Vagina (tissue), 2 donors: ENCODE results near the gene CATSPERD. TPM values are rescaled to one million over a fixed set of nuclear protein-coding genes. Genes with fewer than 3 reads are reported as not detected.

Experiments used
- DNase-seq, 2 donors: peaks; one replicate each; pipeline ENCODE4 v3.0.0-alpha.2; 2017; ENCODE audit errors: extremely low spot score in 2 of 2
- H3K27ac ChIP-seq: fragments of 200-600 bp; sonication (generic); one replicate; pipeline ENCODE4 v1.5.1; 2019
- H3K27me3 ChIP-seq: fragments of 200-600 bp; sonication (generic); one replicate; pipeline ENCODE4 v1.5.1; 2019
- H3K36me3 ChIP-seq, 2 donors: fragments of 200-600 bp; sonication (generic); one replicate each; pipeline ENCODE4 v1.5.1; 2017 to 2019
- H3K4me1 ChIP-seq: fragments of 200-600 bp; sonication (generic); one replicate; pipeline ENCODE4 v1.5.1; 2019
- H3K4me3 ChIP-seq, 2 donors: fragments of 200-600 bp; sonication (generic); 1 replicate in 1 of 2; 2 replicates in 1 of 2; pipeline ENCODE4 v1.5.1; 2016 to 2019
- H3K9me3 ChIP-seq: fragments of 200-600 bp; sonication (generic); one replicate; pipeline ENCODE4 v1.5.1; 2019
- CTCF ChIP-seq, 3 experiments: fragments of 450-650 bp in 2 of 3; fragments of 200-600 bp in 1 of 3; sonication (generic) in 1 of 3; IDR thresholded peaks; one replicate each; pipeline ENCODE4 v1.5.1; 2017 to 2019; ENCODE audit warnings: antibody characterized with exemption in 3 of 3, mild to moderate bottlenecking in 2 of 3, moderate library complexity in 2 of 3
- POLR2A ChIP-seq, 2 donors: fragments of 450-650 bp; IDR thresholded peaks; one replicate each; pipeline ENCODE4 v1.6.1; 2017; ENCODE audit warnings: antibody characterized with exemption in 2 of 2, mild to moderate bottlenecking in 2 of 2, moderate library complexity in 2 of 2
- POLR2AphosphoS5 ChIP-seq, 2 donors: sonication (generic); formaldehyde crosslinking; IDR thresholded peaks; one replicate each; pipeline ENCODE4 v1.9.0; 2017; ENCODE audit warnings: antibody characterized with exemption in 2 of 2, mild to moderate bottlenecking in 2 of 2, low read depth in 1 of 2; ENCODE audit not compliant: insufficient read depth in 1 of 2
- intact Hi-C: fragments of 100-400 bp; cut with DNase I; formaldehyde crosslinking; loops from one replicate; pipeline ENCODE4 v1.15.1; 2023
- total RNA-seq: library from RNA; depleted of rRNA; stranded (reverse); fragments of >200 nt; gene quantifications from one replicate; pipeline ENCODE4 v1.2.3, GENCODE V29; 2016

Gene CATSPERD, protein sequence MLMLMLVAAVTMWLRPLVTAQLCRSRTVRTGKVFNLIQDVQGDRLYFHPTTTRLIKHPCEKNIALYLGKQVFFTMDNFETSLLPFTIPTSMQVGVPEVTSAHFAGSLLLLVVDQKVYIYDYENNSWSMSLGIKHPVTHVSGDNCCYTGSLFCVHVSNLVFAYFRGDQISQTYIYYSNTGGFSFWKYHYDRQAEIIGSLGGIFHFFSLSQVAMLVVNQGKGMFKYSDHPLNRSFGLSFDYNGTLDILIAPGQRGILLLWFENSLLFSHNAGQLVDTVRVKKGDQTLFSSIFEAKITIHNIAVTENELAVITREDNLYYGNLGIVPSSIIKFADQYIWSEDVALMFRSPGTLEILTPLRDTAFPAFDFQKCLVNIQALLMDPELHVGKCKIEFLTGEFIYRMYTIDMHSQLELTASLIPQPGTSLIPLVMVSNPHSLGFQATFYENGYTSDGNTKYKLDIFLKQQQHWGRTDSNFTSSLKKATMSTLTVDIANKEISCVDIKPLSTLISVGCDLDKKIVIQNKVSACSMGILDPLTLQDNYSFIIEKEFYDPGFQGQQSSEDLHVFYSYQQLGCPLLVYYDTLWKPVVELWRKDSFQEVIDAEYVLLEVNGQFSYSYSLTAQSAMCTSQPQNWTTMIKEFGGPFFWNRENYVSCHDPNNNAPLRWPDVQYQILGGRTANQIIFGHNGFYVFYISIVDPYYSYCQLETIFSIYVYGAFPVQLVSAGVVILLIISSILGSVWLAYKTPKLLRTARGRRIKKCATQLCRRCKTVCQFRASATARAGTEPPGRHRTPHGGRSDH
- total RNA-seq = not detected

DNA sequence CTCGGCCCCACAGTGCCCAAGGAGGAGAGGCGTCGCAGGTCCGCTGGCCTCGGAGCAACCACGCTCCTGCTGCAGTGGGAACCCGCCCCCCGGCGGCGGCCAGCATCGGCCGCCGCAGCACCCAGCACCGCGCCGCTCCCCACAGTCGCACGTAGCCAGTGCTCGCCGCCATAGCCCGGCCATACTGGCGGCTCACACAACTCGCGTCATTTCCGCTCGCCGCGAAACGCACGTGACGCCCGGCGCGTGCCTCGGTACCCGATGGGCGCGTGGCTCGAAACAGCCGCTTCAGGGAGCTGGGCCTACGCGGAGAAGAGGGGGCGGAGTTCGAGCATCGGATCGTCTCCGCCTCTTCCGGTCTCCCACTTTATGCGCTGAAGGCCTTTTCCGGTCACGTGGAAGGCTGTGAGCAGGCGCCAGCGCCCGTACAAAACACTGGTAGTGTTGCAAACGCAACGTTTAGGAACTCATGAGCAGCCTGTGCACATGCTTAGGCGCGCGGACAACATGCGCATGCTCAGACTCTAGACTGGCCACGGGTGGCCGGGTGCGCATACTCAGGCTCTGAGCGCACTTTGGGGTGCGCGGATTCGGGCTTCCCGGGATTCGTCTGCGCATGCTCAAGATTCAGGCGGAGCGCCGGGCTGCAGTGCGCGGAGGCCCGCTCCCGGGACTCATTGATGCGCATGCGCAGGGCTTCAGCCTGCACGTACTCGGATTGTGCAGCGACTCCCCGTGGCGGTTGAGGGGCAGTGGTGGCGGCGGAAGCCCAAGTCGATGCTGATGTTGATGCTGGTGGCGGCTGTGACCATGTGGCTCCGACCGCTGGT, at the start of gene CATSPERD, which contains the start of gene LONP1:
Gene CATSPERD, plus strand, starts transcription at position 677 of the 830 bp plus-strand sequence. Its CDS starts 101 bp downstream, at position 778.
Gene LONP1, minus strand, starts transcription at position 186 of the 830 bp plus-strand sequence. Its CDS starts 14 bp downstream, at position 172.
- intact Hi-C loops = no loop called here
- TF ChIP-seq POLR2A (IDR thresholded peaks at IDR 0.05) (peak in 1 of 2 donors; percentile 2), POLR2AphosphoS5 (IDR thresholded peaks at IDR 0.05; ENCODE audit: insufficient read depth in 1 of 2, low read depth in 1 of 2) (peak; percentile 95 to 99), CTCF (IDR thresholded peaks at IDR 0.05) (peak; percentile 88 to 96 (median 88))

GRCh38 chr19:5671600-5671999, 48.8 kb upstream of the CATSPERD start:
- no peaks in the 10 kb centered on the region for H3K9me3 ChIP-seq
- TF ChIP-seq CTCF (IDR thresholded peaks at IDR 0.05) = no peak
- no peak for TF ChIP-seq POLR2A (IDR thresholded peaks at IDR 0.05)
- H3K4me3 ChIP-seq = no peak overlapping the region
- H3K27me3 ChIP-seq = no peaks in the 10 kb centered on the region
- H3K36me3 ChIP-seq = peaks cover 0 to 36% of the 10 kb centered on the region in 2 donors
- no peak overlapping the region for H3K27ac ChIP-seq
- H3K4me1 ChIP-seq = no peaks in the 10 kb centered on the region
- intact Hi-C loops = no loop called here
- no peak for DNase-seq

More for the DNA sequence above, at the start of gene CATSPERD, which contains the start of gene LONP1:
- Histone ChIP-seq H3K36me3 (no peaks in the 10 kb centered on the region), H3K27me3 (no peaks in the 10 kb centered on the region), H3K4me1 (peaks cover 31% of the 10 kb centered on the region), H3K9me3 (no peaks in the 10 kb centered on the region), H3K4me3 (peak within 1 kb of the TSS; percentile 75 to 94), H3K27ac (peak within 1 kb of the TSS; percentile 93)
- peak; percentile 99 for DNase-seq

- Histone ChIP-seq H3K36me3 (peaks cover 0 to 23% of the 10 kb centered on the region in 2 donors), H3K9me3 (no peaks in the 10 kb centered on the region), H3K4me3 (no peak overlapping the region), H3K27ac (no peak overlapping the region), H3K4me1 (no peaks in the 10 kb centered on the region), H3K27me3 (no peaks in the 10 kb centered on the region)
- DNase-seq = no peak
- TF ChIP-seq POLR2A (IDR thresholded peaks at IDR 0.05) = no peak
- TF ChIP-seq CTCF (IDR thresholded peaks at IDR 0.05) = no peak
- no peak for TF ChIP-seq POLR2AphosphoS5 (IDR thresholded peaks at IDR 0.05; ENCODE audit: insufficient read depth in 1 of 2, low read depth in 1 of 2)
- intact Hi-C loops = no loop called here
Observed at GRCh38 chr19:5672708-5673459, 47.6 kb upstream of the CATSPERD start.

DNA sequence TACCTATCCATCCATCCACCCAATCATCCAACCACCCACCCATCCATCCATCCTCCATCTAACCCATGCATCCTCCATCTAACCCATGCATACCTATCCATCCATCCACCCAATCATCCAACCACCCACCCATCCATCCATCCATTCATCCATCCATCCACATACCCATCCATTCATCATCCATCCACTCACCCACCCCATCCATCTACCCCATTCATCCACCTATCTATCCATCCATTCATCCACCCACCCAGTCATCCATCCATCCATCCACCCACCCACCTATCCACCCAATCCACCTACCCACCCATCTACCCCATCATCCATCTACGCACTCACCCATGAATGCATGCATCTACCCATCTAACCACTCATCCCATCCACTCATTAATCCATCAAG, 46.7 kb upstream of the CATSPERD start:
- H3K4me3 ChIP-seq = no peak overlapping the region
- no peak for DNase-seq
- TF ChIP-seq POLR2A (IDR thresholded peaks at IDR 0.05) (no peak), CTCF (IDR thresholded peaks at IDR 0.05) (no peak), POLR2AphosphoS5 (IDR thresholded peaks at IDR 0.05; ENCODE audit: insufficient read depth in 1 of 2, low read depth in 1 of 2) (no peak)
- intact Hi-C loops = no loop called here
- peaks cover 0 to 15% of the 10 kb centered on the region in 2 donors for H3K36me3 ChIP-seq
- no peaks in the 10 kb centered on the region for H3K9me3 ChIP-seq
- H3K27ac ChIP-seq = no peak overlapping the region
- no peaks in the 10 kb centered on the region for H3K27me3 ChIP-seq
- peaks cover under 1% of the 10 kb centered on the region for H3K4me1 ChIP-seq
